Renal pelvis (tissue), 12 donors: ENCODE data around the gene MT1X. TPM values are rescaled to one million over a fixed set of nuclear protein-coding genes. Genes with fewer than 3 reads are reported as not detected.

Source experiments
- DNase-seq: peaks from one replicate; pipeline ENCODE4 v3.0.0-alpha.2; 2013
- long read RNA-seq, 16 experiments: transcript quantifications; one replicate each; lab custom pipeline, GENCODE V29; 2026
- polyA plus RNA-seq, 3 donors: library from polyadenylated mRNA; unstranded; fragments of 120-200 nt; gene quantifications; one replicate each; pipeline ENCODE4 v1.2.1, GENCODE V29; 2013; ENCODE audit not compliant: insufficient read length in 3 of 3

Gene MT1X
- polyA plus RNA-seq: 10 to 100 TPM; 23.6 to 30.3 (median 28.1) TPM
- long read RNA-seq, donor 1, transcript MT1X-204 (1 exons, 1,727 nt): minor isoform, 7 of 55 reads
- long read RNA-seq, donor 1, transcript MT1X-201 (3 exons, 450 nt): major isoform, 47 of 55 reads
- long read RNA-seq, donor 1, partial matches to known transcripts: 0 of 55 reads
- long read RNA-seq, donor 1, other reads (novel, unspliced or antisense): 0 of 55 reads
- long read RNA-seq, donor 2, transcript MT1X-201 (3 exons, 450 nt): major isoform, 47 of 51 reads
- long read RNA-seq, donor 2, partial matches to known transcripts: 0 of 51 reads
- long read RNA-seq, donor 2, other reads (novel, unspliced or antisense): 0 of 51 reads
- long read RNA-seq, donor 3, transcript MT1X-201 (3 exons, 450 nt): major isoform, 17 of 19 reads
- long read RNA-seq, donor 3, partial matches to known transcripts: 0 of 19 reads
- long read RNA-seq, donor 3, other reads (novel, unspliced or antisense): 0 of 19 reads
- long read RNA-seq, donor 4, transcript MT1X-201 (3 exons, 450 nt): major isoform, 18 of 20 reads
- long read RNA-seq, donor 4, partial matches to known transcripts: 0 of 20 reads
- long read RNA-seq, donor 4, other reads (novel, unspliced or antisense): 0 of 20 reads
- long read RNA-seq, donor 5, transcript MT1X-201 (3 exons, 450 nt): major isoform, 18 of 20 reads
- long read RNA-seq, donor 5, partial matches to known transcripts: 0 of 20 reads
- long read RNA-seq, donor 5, other reads (novel, unspliced or antisense): 0 of 20 reads
- long read RNA-seq, donor 6, transcript MT1X-201 (3 exons, 450 nt): major isoform, 25 of 28 reads
- long read RNA-seq, donor 6, partial matches to known transcripts: 0 of 28 reads
- long read RNA-seq, donor 6, other reads (novel, unspliced or antisense): 0 of 28 reads
- long read RNA-seq, donor 7, transcript MT1X-204 (1 exons, 1,727 nt): minor isoform, 7 of 45 reads
- long read RNA-seq, donor 7, transcript MT1X-201 (3 exons, 450 nt): major isoform, 38 of 45 reads
- long read RNA-seq, donor 7, partial matches to known transcripts: 0 of 45 reads
- long read RNA-seq, donor 7, other reads (novel, unspliced or antisense): 0 of 45 reads
- long read RNA-seq, donor 8, partial matches to known transcripts: 0 of 5 reads
- long read RNA-seq, donor 8, other reads (novel, unspliced or antisense): 0 of 5 reads
- long read RNA-seq, donor 9, transcript MT1X-201 (3 exons, 450 nt): major isoform, 35 of 40 reads
- long read RNA-seq, donor 9, partial matches to known transcripts: 0 of 40 reads
- long read RNA-seq, donor 9, other reads (novel, unspliced or antisense): 0 of 40 reads
- long read RNA-seq, donor 10, transcript MT1X-201 (3 exons, 450 nt): major isoform, 15 of 17 reads
- long read RNA-seq, donor 10, partial matches to known transcripts: 0 of 17 reads
- long read RNA-seq, donor 10, other reads (novel, unspliced or antisense): 0 of 17 reads
- long read RNA-seq, donor 11, transcript MT1X-201 (3 exons, 450 nt): major isoform, 13 of 15 reads
- long read RNA-seq, donor 11, partial matches to known transcripts: 0 of 15 reads
- long read RNA-seq, donor 11, other reads (novel, unspliced or antisense): 0 of 15 reads
- long read RNA-seq, donor 12, transcript MT1X-201 (3 exons, 450 nt): major isoform, 26 of 28 reads
- long read RNA-seq, donor 12, partial matches to known transcripts: 0 of 28 reads
- long read RNA-seq, donor 12, other reads (novel, unspliced or antisense): 0 of 28 reads
- long read RNA-seq, donor 13, transcript MT1X-201 (3 exons, 450 nt): major isoform, 20 of 22 reads
- long read RNA-seq, donor 13, partial matches to known transcripts: 0 of 22 reads
- long read RNA-seq, donor 13, other reads (novel, unspliced or antisense): 0 of 22 reads
- long read RNA-seq, donor 14: 0 reads
- long read RNA-seq, donor 15: 0 reads
- long read RNA-seq, donor 16, transcript MT1X-201 (3 exons, 450 nt): major isoform, 24 of 26 reads
- long read RNA-seq, donor 16, partial matches to known transcripts: 0 of 26 reads
- long read RNA-seq, donor 16, other reads (novel, unspliced or antisense): 0 of 26 reads

DNA sequence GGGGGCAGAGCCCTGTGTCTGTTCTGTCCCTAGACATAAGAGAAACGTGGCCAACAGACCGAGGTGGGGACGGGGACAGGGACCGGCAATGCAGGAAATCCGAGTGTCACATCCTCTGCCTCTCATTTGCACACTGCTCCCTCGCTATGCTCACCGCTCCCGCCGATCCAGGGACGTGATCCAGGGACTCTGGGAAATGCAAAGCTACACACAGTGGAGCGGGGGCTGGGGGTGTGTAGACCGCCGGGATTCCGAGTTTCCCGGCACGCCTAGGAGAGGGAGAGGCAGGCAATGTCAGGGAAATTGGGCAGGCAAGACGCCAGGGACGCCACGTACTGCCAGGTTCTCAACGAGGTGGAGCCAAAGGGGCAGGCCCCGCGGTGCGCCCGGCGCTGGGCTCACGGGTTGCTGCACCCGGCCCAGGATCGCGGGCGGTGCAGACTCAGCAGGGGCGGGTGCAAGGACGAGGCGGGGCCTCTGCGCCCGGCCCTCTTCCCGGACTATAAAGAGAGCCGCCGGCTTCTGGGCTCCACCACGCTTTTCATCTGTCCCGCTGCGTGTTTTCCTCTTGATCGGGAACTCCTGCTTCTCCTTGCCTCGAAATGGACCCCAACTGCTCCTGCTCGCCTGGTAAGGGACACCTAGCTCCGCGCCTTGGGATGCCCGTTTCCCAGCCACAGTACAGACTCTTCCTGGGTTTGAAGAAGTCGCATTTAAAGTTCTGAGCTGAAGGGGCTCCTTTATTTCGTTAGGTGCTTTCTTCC is at the start of gene MT1X:
MT1X (plus strand) TSS at position 532 of the 764 bp plus-strand sequence; CDS start at position 603, 71 bp downstream.
- peak; percentile 84 for DNase-seq

DNA sequence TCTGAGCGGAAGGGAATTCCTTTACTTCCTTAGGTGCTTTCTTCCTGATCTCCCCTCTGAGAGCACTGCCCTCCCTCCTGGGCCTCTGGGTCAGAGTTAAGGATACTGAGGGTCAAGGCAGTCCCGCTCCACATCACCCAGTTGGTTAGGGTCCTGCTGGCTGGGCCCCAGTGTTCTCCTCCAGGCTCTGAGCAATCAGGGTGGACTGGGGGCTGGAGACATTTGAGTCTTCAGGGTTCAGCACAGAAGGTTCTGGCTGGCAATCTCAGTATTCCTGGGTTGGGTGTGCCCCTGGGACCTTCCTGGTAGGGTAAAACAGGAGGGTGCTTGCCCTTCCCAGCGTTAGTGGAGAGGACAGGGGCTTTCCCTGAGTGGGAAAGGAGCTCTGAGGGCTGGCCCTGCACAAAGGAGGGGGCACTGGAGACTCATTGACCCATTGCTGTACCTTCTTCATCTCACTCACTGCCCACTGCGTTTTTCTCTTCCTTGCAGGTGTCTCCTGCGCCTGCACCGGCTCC is 49.4 kb upstream of the MT1X start:
- no peak for DNase-seq

DNA sequence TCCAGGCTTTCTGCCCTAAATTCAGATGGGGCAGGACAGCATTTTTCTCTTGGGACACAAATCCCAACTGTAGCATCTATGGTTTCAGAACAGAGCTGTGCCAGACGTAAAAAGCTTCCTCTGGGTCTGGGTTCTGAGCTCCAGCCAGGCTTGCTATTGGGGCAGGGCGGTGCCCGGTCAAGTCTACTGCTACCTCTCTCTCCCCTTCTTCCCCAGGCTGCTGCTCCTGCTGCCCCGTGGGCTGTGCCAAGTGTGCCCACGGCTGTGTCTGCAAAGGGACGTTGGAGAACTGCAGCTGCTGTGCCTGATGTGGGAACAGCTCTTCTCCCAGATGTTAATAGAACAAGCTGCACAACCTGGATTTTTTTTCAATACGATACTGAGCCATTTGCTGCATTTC is 48.7 kb upstream of the MT1X start:
- DNase-seq: no peak

DNA sequence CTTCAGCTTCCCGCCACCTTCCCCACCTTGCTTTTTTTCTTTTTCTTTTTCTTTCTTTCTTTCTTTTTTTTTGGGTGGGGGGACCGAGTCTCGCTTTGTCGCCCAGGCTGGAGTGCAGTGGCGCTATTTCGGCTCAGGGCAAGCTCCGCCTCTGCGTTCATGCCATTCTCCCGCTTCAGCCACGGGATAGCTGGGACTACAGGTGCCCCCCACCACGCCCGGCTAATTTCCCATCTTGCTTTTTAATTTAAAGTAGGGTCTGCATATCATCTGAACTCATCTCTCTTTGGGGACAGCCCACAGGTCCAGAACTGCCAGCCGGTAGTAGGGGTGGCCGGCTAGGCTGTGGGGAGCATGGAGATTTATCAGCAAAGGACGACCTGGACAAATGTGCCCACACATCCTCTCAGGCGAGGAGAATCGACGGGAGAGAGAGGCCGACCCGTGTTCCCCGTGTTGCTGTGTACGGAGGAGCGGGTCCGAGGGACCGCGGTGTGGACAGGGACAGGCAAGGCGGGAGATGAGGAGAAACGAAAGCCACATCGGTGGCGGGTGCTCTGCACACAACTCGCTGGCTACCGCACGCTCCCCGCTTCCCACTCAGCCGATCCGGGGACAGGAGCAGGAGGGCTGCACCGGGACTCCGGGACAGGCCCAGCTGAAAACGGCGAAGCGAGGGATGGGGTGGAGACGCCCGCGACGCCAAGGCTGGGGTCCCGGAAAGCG is 47.4 kb upstream of the MT1X start:
- no peak for DNase-seq

DNA sequence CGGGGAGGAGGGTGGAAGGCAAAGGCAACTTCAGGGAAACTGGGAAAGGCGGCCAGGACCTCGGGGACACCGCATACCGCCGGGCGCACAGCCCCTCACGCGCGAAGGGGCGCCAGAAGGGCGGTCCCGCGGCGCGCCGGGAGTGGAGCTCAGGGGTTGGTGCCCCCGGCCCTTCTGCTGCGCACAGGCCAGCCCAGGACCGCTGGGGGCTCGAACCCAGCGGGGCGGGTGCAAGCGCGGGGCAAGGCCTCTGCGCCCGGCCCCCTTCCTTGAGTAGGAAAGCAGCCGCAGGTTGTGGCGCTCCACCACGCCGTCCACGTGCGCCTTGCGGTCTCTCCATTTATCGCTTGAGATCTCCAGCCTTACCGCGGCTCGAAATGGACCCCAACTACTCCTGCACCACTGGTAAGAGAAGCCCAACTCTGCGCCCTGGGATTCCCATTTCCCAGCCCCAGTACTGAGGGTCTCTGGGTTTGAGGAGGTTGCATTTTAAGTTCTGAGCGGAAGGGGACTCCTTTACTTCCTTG is 46.8 kb upstream of the MT1X start:
- no peak for DNase-seq

DNA sequence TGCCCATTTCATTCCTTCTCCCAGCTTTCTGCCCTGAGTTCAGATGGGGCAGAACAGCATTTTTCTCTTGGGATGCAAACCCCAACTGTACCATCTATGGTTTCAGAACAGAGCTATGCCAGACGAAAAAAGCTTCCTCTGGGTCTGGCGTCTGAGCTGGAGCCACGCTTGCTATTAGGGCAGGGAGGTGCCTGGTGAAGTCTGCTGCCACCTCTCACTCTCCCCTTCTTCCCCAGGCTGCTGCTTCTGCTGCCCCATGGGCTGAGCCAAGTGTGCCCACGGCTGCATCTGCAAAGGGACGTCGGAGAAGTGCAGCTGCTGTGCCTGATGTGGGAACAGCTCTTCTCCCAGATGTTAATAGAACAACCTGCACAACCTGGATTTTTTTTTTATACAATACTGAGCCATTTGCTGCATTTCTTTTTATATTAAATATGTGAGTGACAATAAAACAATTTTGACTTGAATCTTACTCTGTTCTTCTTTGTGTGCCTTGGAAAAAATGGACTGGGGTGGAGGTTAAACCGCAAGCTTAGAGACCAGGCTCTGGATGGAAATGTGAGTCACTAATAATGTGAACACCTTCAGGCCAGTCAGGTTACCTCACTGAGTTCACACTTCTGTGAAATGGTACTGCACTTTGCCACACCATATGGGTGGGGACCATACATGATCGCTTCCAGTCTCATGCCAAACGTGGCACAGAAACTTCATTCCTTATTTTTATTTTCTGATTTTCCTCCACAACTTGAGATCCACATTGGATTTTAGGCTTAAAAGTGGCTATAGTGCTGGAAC is 45.5 kb upstream of the MT1X start:
- no peak for DNase-seq

DNA sequence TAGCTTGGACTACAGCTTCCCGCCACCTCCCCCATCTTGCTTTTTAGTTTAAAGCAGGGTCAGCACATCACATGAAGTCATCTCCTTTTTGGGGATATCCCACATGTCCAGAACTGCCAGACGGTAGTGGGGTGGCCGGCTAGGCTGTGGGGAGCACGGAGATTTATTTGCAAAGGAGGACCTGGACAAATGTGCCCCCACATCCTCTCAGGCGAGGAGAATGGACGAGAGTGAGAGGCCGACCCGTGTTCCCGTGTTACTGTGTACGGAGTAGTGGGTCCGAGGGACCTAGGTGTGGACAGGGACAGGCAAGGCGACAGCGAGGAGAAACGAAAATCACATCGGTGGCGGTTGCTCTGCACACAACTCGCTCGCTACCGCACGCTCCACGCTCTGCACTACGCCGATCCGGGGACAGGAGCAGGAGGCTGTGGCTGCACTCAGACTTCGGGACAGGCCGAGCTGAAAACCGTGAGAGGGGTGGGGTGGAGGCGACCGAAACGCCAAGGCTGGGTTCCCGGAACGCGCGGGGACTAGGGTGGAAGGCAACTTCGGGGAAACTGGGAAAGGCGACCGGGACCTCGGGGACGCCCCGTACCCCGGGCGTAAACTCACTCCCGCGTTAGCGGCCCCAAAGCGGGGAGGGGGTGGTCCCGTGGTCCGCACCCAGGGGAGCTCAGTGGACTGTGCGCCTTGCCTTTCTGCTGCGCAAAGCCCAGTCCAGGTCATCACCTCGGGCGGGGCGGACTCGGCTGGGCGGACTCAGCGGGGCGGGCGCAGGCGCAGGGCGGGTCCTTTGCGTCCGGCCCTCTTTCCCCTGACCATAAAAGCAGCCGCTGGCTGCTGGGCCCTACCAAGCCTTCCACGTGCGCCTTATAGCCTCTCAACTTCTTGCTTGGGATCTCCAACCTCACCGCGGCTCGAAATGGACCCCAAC is 44.2 kb upstream of the MT1X start, which contains the start of gene MT1A:
MT1A (plus strand) TSS at position 853 of the 937 bp plus-strand sequence; CDS start at position 926, 73 bp downstream.
- no peak for DNase-seq

DNA sequence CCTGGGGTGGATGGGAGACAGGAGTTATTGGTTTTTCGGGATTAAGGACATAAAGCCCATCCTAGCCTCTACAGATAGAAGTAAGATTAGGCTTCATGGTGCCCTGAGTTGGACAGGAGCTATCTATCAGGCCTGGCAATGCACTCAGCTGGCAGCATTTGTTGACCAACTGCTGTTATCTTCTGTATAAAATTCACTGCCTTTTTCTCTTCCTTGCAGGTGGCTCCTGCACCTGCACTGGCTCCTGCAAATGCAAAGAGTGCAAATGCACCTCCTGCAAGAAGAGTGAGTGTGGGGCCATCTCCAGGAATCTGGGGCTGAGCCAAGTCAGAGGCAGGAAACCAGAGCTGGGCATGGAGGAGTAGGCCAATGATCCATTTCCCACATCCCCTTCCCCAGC is 43.2 kb upstream of the MT1X start:
- DNase-seq: no peak

DNA sequence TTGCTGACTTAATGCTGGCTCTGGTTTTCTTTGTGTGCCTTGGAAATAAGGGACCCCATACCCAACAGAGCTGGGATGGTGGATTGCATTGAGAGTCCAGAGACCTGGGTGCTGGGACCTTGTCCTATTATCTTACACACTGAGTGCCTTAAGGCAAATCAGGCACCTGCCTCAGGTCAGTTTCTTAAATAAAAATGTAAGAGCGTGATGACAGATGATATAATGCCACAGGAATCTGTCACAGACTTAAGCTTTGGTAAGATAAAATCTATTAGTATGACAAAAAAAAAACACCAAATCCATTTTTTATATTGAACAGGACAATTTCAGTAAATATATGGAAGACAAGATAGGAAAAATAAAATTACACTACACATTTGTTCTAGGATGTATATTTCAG is 42.2 kb upstream of the MT1X start:
- DNase-seq: no peak

DNA sequence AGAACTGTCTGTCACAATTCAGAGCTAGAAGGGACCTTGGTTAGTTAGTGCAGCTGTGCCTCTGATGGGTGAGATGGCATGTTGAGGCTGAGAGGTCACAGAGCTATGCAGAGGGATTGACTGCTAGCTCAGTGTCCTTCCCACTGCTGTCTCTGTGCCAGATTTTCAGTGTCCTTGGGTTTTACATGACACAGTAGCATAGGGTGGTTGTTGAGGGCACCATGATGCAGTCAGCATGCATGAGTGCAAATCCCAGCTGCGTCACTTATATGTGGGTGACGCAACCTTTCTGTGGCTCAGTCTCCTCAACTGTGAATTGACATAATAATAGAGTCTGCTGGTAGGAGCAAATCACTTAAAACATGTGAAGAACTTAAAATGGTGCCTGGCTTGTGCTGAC is 41.1 kb upstream of the MT1X start:
- no peak for DNase-seq

DNA sequence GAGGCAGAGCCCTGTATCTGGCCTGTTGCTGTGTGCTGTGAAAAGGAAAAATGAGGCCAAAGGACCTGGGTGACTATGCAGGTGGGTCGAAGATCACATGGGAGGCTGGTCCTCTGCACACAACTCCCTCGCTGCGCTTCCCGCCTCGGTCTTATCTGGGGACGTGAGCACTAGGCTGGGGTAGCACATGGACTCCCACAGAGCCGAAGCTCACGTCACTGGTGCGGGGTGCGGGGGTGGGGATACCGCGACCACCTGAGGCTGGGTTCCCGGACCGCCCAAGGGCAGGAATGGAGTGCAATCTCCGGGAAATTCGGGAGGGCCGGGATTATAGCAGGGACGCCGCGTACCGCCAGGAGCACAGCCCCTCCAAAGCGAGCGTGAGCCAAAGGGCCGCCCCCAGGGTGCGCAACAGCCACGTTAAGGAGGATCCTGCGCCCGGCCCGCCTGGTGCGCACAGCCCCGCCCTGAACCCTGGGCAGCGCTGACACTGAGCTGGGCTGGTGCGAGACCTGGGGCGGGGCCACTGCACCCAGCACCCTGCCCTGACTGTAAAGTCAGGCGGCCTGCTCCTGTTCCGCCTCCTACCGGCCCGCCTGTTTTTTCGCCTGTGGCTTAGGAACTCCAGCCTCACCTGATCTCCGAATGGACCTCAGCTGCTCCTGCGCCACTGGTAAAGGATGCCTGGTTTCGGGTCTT is 39.0 kb upstream of the MT1X start:
- no peak for DNase-seq

DNA sequence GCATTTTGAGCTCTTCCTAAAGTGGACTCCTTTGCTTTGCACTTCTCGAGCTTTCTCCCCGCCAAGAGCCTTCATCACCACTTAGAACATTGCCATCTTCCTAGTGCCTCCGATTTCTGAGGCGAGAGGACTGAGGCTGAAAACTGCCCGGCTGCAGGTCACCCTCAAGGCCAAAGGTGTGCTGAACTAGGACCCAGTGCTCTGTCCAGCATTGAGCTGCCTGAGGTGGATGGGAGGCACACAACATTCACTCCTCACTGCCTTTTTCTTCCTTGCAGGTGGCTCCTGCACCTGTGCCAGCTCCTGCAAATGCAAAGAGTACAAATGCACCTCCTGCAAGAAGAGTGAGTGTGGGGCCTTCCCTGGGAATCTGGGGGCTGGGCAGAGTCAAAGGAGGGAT is 38.4 kb upstream of the MT1X start:
- DNase-seq: no peak

DNA sequence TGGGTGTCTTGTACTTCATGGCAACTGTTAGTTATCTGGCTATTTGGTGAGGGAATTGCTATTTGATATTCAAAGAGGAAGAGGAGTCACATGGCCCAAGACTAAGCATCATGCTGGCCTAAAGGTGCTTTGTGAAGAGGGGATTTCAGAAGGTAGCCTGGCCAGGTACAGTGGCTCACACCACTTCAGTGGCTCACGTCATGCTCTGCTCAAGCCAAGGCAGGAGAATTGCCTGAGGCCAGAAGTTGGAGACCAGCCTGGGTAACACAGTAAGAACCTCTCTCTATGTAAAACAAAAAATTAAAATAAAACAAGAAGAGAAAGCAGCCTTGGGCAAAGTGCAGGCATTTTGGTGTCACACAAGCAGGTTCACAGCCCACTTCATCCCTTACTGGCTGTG is 37.0 kb upstream of the MT1X start:
- DNase-seq: no peak

DNA sequence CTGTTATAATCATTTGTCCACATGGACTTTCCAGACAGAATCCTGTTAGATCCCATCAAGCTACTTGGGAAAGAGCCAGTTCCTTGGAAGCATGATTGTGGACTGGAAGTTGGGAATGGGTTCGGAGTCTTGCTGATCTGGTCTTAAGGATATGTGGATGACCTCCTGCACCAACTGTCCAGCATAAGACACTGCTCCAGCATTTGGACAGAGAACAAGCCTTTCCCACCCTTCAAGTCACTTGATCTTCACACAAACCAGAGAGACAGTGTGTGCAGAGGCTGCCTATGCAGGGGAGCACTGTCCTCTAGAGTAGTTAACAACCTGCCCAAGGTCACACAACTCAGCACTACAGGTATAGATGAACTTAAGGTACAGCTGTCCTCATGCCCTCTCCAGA is 36.4 kb upstream of the MT1X start:
- DNase-seq: no peak

DNA sequence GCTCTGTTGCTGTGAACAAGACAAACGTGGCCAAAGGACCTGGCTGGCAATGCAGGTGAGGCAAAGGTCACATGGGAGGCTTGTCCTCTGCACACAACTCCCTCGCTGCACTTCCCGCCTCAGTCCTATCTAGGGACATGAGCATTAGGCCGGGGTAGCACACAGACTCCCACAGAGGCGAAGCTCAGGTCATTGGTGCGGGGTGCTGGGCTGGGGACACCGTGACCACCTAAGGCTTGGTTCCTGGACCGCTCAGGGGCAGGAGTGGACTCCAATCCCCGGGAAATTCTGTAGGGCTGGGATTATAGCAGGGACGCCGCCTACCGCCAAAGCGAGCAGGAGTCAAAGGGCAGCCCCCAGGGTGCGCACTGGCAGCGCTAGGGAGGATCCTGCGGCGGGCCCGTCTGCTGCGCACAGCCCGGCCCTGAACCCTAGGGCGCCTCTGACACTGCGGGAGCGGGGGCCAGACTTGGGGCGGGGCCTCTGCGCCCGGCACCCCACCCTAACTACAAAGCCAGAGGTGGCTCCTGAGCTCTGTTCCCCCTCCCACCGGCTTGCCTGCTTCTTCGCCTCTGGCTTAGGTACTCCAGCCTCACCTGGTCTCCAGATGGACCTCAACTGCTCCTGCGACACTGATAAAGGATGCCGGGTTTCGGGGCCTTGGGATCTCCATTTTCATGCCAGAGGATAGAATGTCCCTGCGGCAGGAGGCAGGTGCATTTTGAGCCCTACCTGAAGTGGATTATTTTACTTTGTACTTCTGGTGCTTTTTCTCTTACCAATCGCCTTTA is 34.4 kb upstream of the MT1X start:
- no peak for DNase-seq
